HEK293 (cell line): ENCODE measurements around the gene F2RL3.

Experiments
- CTCF ChIP-seq: fragments of 450-650 bp; formaldehyde crosslinking; IDR thresholded peaks from 2 replicates; pipeline ENCODE4 v1.5.1; 2016; ENCODE audit warnings: missing biosample characterization, missing genetic modification characterization
- MYNN ChIP-seq: fragments of 450-650 bp; formaldehyde crosslinking; IDR thresholded peaks from 2 replicates; pipeline ENCODE4 v1.5.1; 2016; ENCODE audit warnings: missing biosample characterization, missing genetic modification characterization, borderline replicate concordance
- PRDM10 ChIP-seq: fragments of 450-650 bp; formaldehyde crosslinking; IDR thresholded peaks from 2 replicates; pipeline ENCODE4 v1.5.1; 2016; ENCODE audit warnings: missing biosample characterization, missing genetic modification characterization
- YY1 ChIP-seq: fragments of 450-650 bp; formaldehyde crosslinking; IDR thresholded peaks from 2 replicates; pipeline ENCODE4 v1.5.1; 2018; ENCODE audit warnings: missing biosample characterization, missing genetic modification characterization
- ZFP3 ChIP-seq: fragments of 450-650 bp; formaldehyde crosslinking; IDR thresholded peaks from 2 replicates; pipeline ENCODE4 v1.5.1; 2016; ENCODE audit warnings: low read depth, missing biosample characterization, missing genetic modification characterization
- ZNF214 ChIP-seq: fragments of 450-650 bp; formaldehyde crosslinking; IDR thresholded peaks from 2 replicates; pipeline ENCODE4 v1.5.1; 2017; ENCODE audit warnings: missing biosample characterization, mild to moderate bottlenecking, missing genetic modification characterization, borderline replicate concordance
- ZNF266 ChIP-seq: fragments of 450-650 bp; formaldehyde crosslinking; IDR thresholded peaks from 2 replicates; pipeline ENCODE4 v1.5.1; 2016; ENCODE audit warnings: missing biosample characterization, missing genetic modification characterization, low read depth
- ZNF518A ChIP-seq: fragments of 450-650 bp; formaldehyde crosslinking; conservative IDR thresholded peaks from 2 replicates; pipeline ENCODE4 v1.5.1; 2016; ENCODE audit warnings: low read depth, missing biosample characterization, missing genetic modification characterization
- ZNF571 ChIP-seq: fragments of 450-650 bp; formaldehyde crosslinking; IDR thresholded peaks from 2 replicates; pipeline ENCODE4 v1.5.0; 2017; ENCODE audit warnings: missing biosample characterization, missing genetic modification characterization
- ZNF670 ChIP-seq: fragments of 450-650 bp; formaldehyde crosslinking; IDR thresholded peaks from 2 replicates; pipeline ENCODE4 v1.5.1; 2016; ENCODE audit warnings: missing biosample characterization, missing genetic modification characterization, low read depth
- ZNF768 ChIP-seq: fragments of 450-650 bp; formaldehyde crosslinking; IDR thresholded peaks from 2 replicates; pipeline ENCODE4 v1.5.1; 2018; ENCODE audit warnings: missing biosample characterization, mild to moderate bottlenecking, missing genetic modification characterization
- ZNF785 ChIP-seq: fragments of 450-650 bp; formaldehyde crosslinking; IDR thresholded peaks from 2 replicates; pipeline ENCODE4 v1.5.1; 2016; ENCODE audit warnings: missing biosample characterization, missing genetic modification characterization

- no peak for TF ChIP-seq CTCF (tag by site-specific recombination)
- TF ChIP-seq YY1 (tag by site-specific recombination): no peak
- no peak for TF ChIP-seq ZNF518A (tag by site-specific recombination)
- no peak for TF ChIP-seq ZNF571 (tag by site-specific recombination)
- no peak for TF ChIP-seq ZNF768 (tag by site-specific recombination)
- no peak for TF ChIP-seq ZNF670 (tag by site-specific recombination)
- no peak for TF ChIP-seq ZNF214 (tag by site-specific recombination)
- TF ChIP-seq ZFP3 (tag by site-specific recombination): no peak
- no peak for TF ChIP-seq MYNN (tag by site-specific recombination)
- TF ChIP-seq PRDM10: no peak
- TF ChIP-seq ZNF785 (tag by site-specific recombination): no peak
- TF ChIP-seq ZNF266 (tag by site-specific recombination): no peak
These were observed 10.4 kb upstream of the F2RL3 start for GRCh38 chr19:16878181-16878965.
